Urinary bladder (tissue), 4 donors: Measurements from ENCODE around the gene MAFG. TPM values are rescaled to one million over a fixed set of nuclear protein-coding genes. Genes with fewer than 3 reads are reported as not detected.
A peak's percentile ranks its signal among the peaks of the same experiment; 100 is the strongest.

Source experiments
- DNase-seq: peaks from one replicate; pipeline ENCODE4 v3.0.0-alpha.2; 2015; ENCODE audit errors: extremely low spot score
- H3K27ac ChIP-seq: one replicate; pipeline ENCODE4 v1.5.1; 2013; ENCODE audit warnings: low read depth, mild to moderate bottlenecking, moderate library complexity
- H3K36me3 ChIP-seq: one replicate; pipeline ENCODE4 v1.6.1; 2013; ENCODE audit warnings: mild to moderate bottlenecking, moderate library complexity; ENCODE audit not compliant: insufficient read depth
- H3K4me1 ChIP-seq: one replicate; pipeline ENCODE4 v1.6.1; 2013; ENCODE audit warnings: mild to moderate bottlenecking, moderate library complexity; ENCODE audit not compliant: insufficient read depth
- H3K4me3 ChIP-seq: one replicate; pipeline ENCODE4 v1.5.1; 2013; ENCODE audit warnings: low read depth, low read length
- WGBS: extraction: QIAGEN DNeasy Blood & Tissue Kit; methylation state at CpG from one replicate; pipeline ENCODE4 v1.1.7; 2013; 5-methylcytosine and 5-hydroxymethylcytosine counted together
- polyA plus RNA-seq: library from polyadenylated mRNA; stranded (reverse); fragments of 200-250 nt; gene quantifications from one replicate; pipeline ENCODE4 v1.2.3, GENCODE V29; 2013
- total RNA-seq: library from RNA; depleted of rRNA; stranded (reverse); fragments of >200 nt; gene quantifications from one replicate; pipeline ENCODE4 v1.2.3, GENCODE V29; 2014
- donor health status: healthy with polysubstance abuse.
- donor health status: healthy.

The MAFG gene
- total and polyA plus RNA-seq, 2 donors: 7.6 to 31.3 TPM

DNA sequence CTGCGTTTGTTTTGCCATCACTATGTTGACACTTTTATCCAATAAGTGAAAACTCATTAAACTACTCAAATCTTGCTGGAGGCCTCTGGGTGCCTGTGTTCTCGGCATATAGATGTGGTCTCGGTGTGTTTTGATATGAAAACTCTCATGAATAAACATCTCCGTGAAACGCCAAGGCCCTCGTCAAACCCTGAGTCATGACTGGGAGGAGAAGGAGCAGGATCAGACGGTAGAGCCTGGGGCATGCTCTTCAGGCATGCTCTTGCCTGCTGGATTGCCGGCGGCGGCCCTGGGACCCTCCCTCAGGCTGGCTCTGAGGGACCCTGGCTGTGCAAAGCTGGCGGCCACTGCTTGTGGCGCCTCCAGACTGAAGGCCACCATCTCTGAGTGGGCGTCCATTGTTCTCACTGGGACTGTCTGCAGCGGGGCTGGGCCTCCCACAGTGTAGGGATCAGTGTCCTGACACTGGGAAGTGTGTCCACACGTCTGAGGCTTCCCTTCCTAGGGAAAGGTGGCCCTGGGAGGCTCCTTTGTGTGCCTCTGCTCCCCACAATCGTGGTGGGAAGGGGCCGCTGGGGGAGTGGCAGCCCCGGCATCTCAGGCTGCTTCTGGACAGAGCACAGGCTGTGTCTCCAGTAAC, 27.2 kb downstream of the MAFG start:
- Histone ChIP-seq H3K4me1 (no peaks in the 10 kb centered on the region), H3K36me3 (peaks cover 3% of the 10 kb centered on the region), H3K27ac (no peak overlapping the region), H3K4me3 (no peak overlapping the region)
- DNase-seq: no peak
- 81% methylated on average over 18 of the region's 18 CpGs for WGBS

DNA sequence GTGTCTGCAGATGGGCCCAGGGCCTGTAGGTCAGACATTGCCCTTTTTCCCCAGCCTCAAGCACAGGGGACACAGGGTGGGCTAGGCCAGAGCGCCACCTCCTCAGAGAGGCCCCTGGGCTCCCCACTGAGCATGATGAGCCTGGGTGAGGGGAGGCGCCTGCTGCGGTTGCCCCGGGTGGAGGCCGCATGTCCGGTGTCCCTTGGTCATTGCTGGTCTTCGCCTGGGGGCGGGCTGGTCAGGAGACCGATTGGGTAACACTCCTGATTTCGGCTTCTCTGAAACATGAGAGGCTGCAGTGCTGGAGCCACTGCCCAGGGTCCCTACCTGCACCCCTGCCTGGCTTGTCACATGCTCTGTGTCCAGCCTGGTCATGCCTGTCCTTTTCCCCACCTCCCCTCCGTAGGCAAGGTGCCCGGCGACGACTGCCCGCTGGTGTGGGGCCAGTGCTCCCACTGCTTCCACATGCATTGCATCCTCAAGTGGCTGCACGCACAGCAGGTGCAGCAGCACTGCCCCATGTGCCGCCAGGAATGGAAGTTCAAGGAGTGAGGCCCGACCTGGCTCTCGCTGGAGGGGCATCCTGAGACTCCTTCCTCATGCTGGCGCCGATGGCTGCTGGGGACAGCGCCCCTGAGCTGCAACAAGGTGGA, 27.9 kb downstream of the MAFG start:
- Histone ChIP-seq H3K4me1 (no peaks in the 10 kb centered on the region), H3K4me3 (no peak overlapping the region), H3K27ac (no peak overlapping the region), H3K36me3 (peaks cover 3% of the 10 kb centered on the region)
- WGBS: 92% methylated on average over 22 of the region's 22 CpGs
- no peak for DNase-seq

DNA sequence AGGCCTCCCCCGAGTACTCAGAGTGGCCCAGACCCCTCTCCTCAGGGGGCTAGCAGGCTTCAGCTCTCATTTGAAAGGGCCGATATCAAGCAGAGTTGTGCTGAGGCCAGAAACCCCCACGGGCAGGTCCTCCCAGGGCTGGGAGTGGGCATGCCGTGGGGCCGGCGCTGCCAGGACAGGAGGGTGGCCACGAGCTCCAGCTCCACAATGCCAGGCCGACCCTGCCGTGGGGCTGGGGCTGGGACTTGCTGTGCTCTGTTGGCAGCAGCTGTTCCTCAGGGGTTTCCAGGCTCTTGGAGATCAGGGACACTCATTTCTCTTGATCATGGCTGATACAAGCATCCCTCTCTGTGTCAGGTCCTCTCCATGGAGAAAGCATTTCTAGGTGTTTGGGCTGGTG, 28.6 kb downstream of the MAFG start:
- peaks cover 3% of the 10 kb centered on the region for H3K36me3 ChIP-seq
- H3K4me1 ChIP-seq: no peaks in the 10 kb centered on the region
- no peak overlapping the region for H3K4me3 ChIP-seq
- H3K27ac ChIP-seq: no peak overlapping the region
- no peak for DNase-seq
- WGBS: 94% methylated on average over 9 of the region's 9 CpGs

DNA sequence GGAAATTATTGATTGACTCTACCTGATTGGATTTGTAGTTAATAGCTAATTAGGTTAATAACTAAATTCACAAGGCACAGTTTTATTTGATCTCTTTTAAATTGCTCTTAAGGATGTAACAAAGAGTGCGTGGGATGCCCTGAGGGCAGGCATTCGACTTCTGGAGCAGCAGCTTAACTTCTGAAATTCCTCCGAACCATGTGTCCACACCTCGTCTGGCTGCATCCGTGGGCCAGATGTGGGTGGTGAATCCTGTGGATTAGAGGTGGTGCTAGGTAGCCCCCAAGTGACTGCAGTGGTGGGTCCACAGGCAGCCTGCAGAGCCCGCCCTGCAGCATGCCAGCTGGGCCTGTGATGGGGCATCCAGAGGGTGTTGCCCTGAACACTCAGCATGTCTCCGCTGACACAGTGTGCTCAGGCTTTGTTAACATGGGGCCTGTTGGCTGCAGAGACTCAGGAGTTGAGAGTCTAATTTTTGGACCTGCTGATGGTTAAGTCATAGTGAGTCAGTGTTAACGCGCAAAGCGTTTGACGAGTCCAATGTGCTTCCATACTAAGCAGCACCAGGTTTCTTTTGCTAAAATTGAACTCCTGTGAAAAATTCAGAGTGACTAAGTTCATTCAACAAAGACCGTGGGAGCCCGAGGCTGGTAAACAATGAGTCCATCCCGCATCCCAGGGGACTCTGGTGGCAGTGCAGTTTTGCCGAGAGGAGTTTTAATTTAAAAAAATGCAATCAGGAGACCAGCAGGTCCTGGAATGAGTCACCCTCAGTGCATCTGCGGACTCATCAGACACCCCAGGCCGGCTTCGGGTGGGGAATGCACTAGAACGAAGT, 29.3 kb downstream of the MAFG start:
- no peak overlapping the region for H3K4me3 ChIP-seq
- no peak overlapping the region for H3K27ac ChIP-seq
- 92% methylated on average over 19 of the region's 19 CpGs for WGBS
- no peaks in the 10 kb centered on the region for H3K4me1 ChIP-seq
- peaks cover 3% of the 10 kb centered on the region for H3K36me3 ChIP-seq
- DNase-seq: no peak

DNA sequence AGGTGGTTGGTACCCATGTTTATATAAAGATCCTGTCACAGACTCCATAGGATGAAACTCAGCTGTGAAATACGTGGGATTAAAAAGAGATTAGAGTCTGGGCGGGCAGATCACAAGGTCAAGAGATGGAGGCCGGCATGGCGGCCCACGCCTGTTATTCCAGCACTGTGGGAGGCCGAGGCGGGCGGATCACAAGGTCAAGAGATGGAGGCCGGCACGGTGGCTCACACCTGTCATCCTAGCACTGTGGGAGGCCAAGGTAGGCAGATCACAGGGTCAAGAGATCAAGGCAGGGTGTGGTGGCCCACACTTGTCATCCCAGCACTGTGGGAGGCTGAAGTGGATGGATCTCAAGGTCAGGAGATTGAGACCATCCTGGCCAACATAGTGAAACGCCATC, 32.1 kb downstream of the MAFG start:
- Histone ChIP-seq H3K36me3 (peaks cover 3% of the 10 kb centered on the region), H3K4me3 (no peak overlapping the region), H3K4me1 (no peaks in the 10 kb centered on the region), H3K27ac (no peak overlapping the region)
- no peak for DNase-seq
- 87% methylated on average over 11 of the region's 11 CpGs for WGBS

DNA sequence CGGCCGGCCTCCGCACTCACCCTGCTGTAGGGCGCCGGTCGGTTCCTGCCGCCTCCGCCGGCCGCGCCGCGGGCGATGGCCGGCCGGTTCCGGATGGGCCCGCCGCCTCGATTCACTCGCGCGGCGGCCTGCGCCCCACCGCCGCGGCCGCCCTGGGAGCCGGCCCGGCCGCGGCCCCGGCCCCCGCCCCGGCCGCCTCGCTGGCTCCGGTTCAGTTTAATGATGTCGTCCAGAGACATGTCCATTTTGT, 36.3 kb downstream of the MAFG start:
- under 1% methylated on average over 40 of the region's 40 CpGs for WGBS
- no peak for DNase-seq
- Histone ChIP-seq H3K27ac (peak overlapping the region; percentile 96), H3K4me1 (no peaks in the 10 kb centered on the region), H3K36me3 (no peaks in the 10 kb centered on the region), H3K4me3 (peak overlapping the region; percentile 98)

DNA sequence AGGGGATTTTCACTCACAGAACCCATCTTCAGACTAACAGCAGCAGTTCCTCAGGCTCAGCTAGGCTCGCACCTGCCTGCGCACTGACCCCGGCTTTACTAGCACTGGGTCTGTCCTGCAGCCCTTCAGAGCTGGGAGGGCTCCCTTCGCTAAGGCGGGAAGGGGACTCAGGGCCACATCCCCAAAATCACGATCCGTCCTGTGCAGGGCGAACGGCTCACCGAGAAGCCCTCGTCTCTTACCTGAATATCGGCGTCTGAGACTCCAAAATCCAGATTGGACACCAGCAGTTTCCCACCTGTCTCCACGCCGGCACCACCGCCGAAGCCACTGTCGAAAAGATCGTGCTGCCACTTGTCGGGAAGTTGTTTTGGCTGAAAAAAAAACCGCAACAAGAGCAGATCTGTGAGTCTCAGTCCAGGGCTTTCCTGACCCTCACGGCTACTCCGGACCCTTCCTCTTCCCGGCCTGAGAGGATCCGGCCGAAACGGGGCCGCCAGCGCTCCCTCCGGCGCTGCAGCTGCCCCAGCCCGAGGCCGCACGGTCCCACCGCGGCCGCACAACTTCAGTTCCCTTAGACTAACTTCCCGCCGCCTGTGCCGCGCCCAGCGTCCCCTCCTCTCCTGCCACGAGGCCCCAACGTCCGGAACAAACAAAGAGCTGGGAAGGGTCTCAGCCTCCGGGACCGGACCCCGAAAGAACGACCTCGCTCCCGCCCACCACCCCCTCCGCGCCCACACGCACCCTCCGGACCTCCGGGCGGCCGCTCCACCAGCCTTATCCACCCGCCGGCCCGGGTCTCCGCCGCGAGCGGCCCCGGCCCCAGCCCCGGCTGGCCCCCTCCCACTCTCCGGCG, 36.9 kb downstream of the MAFG start:
- no peaks in the 10 kb centered on the region for H3K36me3 ChIP-seq
- 9% methylated on average over 69 of the region's 69 CpGs for WGBS
- no peaks in the 10 kb centered on the region for H3K4me1 ChIP-seq
- peak overlapping the region; percentile 96 for H3K27ac ChIP-seq
- H3K4me3 ChIP-seq: peak overlapping the region; percentile 98
- DNase-seq: no peak

DNA sequence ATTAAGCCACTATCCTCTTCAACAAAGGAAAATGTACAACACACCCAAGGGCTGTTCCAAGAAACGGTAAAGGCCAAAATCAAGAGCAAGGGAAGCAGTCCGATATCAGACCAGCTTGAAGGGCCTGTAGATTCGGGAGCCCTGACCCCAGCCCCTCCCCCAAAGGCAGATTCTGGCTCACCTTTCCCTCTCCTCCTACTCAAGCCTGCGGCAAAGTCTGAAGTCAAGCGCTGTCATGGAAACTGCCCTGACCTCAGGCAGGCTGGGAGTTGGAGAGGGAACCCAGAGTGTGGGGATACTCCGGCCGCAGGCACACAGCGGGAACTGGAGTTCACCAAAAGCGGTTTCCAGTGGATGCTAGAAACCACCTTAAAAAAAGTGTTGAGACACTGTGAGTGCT, 37.9 kb downstream of the MAFG start:
- WGBS: 91% methylated on average over 9 of the region's 9 CpGs
- no peak overlapping the region for H3K27ac ChIP-seq
- DNase-seq: no peak
- H3K4me1 ChIP-seq: no peaks in the 10 kb centered on the region
- no peaks in the 10 kb centered on the region for H3K36me3 ChIP-seq
- H3K4me3 ChIP-seq: no peak overlapping the region

DNA sequence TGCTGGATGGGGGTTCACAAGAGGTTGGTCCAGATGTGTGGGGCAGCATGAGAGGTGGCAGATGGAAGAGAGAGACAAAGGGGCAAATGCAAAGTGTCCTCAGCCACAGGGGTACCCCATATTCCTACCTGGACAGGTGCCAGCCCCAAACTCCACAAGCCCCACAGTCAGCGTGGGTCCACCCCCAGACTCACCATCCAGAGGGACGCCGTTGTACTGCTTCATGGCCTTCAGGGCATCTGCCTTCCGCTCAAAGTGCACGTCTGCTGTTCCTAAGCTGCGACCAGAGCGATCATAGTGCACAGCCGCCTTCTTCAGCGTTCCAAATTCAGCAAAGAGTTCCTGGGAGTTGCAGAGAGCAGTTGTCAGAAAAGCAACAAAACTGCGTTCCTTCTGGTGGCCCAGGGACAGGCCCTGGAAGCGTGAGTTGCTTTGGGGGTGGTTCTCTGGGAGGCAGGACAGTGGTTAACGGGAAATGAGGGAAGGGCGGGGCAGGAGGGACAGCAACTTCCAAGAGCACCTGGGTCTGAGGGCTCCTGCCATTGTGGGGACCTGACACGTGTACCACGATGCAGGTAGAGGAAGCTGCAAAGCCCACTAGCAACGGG, 38.4 kb downstream of the MAFG start:
- H3K27ac ChIP-seq: no peak overlapping the region
- no peaks in the 10 kb centered on the region for H3K4me1 ChIP-seq
- DNase-seq: no peak
- 91% methylated on average over 16 of the region's 16 CpGs for WGBS
- no peak overlapping the region for H3K4me3 ChIP-seq
- no peaks in the 10 kb centered on the region for H3K36me3 ChIP-seq

DNA sequence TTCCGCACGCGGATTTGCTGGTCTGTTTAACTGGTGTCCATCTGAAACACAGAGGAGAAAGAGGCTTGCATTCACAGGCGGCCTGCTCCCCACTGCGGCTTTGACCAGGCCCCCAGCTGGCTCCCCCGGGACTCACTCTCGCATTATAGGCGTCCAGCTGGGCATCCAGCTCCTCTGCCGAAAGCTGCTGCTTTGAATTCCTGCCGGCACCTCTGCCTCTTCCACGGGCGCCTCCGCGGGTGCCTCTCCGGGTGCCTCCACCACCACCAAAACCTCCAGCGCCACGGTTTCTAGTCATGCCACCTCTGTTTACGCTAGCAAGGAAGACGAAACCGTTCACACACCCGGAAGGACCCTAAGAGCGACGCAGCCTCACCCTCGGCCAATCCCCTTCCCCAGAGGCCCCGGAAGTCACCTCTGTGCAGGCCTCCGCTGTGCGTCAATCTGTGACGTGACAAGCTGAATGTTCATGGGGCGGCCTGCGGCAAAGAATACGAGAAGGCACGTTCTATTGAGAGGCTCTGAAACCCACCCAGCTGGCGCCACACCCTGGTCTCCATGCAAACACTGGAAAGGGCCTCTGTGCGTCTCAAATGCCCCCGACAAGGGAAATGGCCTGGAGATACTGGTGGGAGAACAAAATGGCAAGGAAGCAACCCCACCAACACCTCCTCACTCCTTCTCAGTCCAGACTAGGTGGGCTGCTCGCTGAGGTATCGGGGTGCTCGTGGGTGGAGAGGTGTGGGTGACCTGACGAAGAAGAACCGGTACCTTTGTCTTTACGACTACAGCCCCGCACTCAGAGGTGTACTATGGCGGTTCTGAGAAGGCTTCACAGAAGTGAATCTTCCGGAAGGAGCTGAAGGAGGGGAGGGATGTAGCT, 39.2 kb downstream of the MAFG start:
- WGBS: 93% methylated on average over 44 of the region's 44 CpGs
- Histone ChIP-seq H3K4me1 (no peaks in the 10 kb centered on the region), H3K36me3 (no peaks in the 10 kb centered on the region), H3K27ac (no peak overlapping the region), H3K4me3 (no peak overlapping the region)
- DNase-seq: no peak

DNA sequence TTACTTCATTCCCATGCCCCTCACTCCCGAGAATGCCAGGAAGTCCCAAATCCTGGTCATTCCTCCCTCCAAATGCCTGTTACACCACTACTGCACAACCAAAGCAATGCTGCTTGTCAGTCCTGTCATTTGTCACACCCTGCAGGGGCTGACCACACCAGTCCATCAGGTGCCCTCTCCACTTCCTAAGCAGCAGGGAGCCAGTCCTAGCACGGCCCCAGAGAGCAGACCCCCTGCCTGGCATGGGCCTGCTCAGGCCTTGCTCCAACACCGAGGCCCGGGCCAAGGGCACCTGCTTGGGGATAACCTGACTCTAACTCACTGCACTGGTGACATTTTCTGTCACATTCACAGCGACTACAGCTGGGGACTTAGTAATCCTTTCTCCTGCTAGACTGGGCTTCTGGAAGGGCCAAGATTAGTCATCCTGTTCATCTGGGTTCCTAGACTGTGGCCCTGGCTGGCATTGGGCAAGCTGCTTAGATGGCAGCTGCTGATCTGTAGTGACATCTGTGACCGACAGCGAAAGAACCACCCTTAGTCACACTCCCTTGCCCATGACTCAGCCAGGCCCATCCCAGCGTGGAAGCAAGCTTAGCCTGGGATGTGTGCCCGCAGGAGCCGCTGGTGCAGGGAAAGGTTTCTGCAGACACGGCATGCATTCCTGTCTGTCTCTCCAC, 41.5 kb downstream of the MAFG start:
- no peaks in the 10 kb centered on the region for H3K4me1 ChIP-seq
- H3K36me3 ChIP-seq: no peaks in the 10 kb centered on the region
- H3K27ac ChIP-seq: no peak overlapping the region
- 89% methylated on average over 11 of the region's 11 CpGs for WGBS
- no peak overlapping the region for H3K4me3 ChIP-seq
- no peak for DNase-seq

DNA sequence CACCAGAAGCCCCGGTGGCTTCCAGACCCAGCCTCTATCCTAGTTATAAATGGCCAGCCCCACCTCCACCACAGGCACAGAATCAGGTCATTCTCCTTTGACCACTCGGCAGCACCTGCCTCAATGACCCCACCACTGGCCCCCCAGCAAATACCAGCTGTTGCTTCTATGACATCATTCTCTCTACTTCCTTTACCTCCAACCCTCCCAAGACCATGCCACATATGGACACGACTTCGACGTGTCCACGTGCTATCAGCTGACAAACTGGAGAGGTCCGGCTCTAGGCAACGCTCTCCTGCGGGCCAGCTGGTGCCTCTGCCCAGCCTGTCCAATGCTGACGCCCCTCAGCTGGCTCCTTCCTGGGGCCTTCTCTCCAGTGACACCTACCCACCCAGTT, 42.1 kb downstream of the MAFG start:
- Histone ChIP-seq H3K4me1 (no peaks in the 10 kb centered on the region), H3K36me3 (no peaks in the 10 kb centered on the region), H3K27ac (no peak overlapping the region), H3K4me3 (no peak overlapping the region)
- WGBS: 75% methylated on average over 10 of the region's 10 CpGs
- DNase-seq: no peak
